ENCODE results near the gene NR5A1.

The NR5A1 gene

DNA sequence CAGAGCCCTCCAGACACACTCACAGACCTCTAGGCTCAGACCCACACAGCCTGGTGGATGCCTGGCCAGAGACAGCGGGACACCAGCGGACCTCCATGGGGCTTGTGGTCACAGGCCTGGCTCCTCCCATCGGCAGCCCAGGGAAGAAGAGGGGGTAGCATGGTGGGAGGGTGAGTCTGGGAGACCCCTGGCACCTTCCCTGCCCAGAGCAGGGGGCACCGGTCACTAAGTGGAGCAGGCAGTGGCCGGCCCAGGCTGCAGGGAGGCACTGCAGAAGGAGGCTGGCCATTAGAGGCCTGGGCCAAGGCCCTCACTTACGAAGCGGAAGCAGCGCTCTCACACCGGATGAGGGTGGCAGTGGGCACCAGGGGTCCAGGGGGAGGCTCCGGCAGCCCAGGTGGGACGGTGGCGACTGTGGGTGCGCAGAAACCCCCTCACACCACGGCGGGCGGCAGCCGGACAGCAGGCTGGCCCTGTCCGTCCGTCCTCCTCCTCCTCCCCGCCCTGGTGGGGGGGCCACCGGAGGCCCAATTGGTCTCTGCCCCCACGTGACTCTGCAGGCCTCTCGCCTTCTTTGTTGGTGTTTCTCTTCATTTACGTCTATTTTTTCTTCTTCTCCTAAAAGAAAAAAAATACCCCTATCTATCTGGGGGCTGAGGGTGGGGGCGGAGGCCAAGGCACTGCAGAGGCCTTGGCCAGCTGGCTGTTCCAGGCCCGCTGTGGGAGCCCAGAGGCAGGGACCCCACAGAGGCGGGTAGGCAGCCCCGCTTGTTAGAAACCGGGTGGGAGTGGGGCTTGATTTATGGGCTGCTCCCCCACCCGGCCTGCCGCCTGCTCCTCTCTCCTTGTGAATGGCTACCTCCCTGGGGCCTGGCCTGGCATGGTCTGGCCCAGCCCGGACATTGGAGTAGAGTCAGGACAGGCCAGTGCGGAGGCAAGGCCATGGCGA lies at the start of gene NR5A1:
TSS of gene NR5A1 (minus strand) at position 469 of the 949 bp plus-strand sequence. CDS start 4,004 bp downstream, outside the sequence.
- peak; percentile 35 for DNase-seq (ENCODE audit: low spot score)

GRCh38 chr9:124555043-124555442 lies 47.8 kb upstream of the NR5A1 start:
- DNase-seq (ENCODE audit: low spot score), result no peak
- TF ChIP-seq CTCF (IDR thresholded peaks at IDR 0.05; ENCODE audit: extremely low read depth, missing control alignments), result no peak

More for the DNA sequence above, at the start of gene NR5A1:
- TF ChIP-seq CTCF (IDR thresholded peaks at IDR 0.05; ENCODE audit: extremely low read depth, missing control alignments), result no peak

DNA sequence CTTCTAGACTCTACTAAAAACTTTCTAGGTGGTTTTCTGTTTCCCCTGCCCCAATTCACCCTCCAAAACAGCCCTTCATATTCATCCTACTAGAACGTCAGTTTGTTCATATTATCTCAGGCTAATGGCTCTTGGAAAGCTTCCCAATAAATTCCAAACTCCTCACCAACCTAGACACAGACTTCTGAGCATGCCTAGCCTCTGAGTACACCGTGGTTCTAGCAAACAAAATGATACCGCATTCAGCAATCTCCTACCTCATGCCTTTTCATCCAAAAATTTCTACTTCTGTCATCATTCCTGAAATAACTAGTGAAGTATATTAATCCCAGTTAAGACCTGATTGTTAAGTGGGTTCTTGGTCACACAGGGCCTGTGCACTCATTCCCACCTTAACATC lies 46.5 kb upstream of the NR5A1 start:
- no peak for TF ChIP-seq CTCF (IDR thresholded peaks at IDR 0.05; ENCODE audit: extremely low read depth, missing control alignments)
- no peak for DNase-seq (ENCODE audit: low spot score)

DNA sequence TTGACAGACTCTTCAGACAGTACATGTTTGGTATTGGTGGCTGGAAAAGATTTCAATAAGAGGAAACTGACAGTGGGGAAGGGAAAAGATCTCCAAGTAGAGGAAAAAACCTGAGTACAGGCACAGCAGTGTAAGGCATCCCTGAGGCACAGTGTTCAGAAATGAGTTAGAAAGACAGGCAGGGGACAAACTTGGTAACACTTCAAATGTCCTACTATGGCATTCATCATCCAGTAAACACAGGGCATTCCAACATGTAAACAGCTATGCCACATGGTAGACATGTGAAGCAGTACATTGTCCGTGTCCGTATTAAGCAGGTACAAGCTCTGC lies 45.0 kb upstream of the NR5A1 start:
- DNase-seq (ENCODE audit: low spot score), result no peak
- no peak for TF ChIP-seq CTCF (IDR thresholded peaks at IDR 0.05; ENCODE audit: extremely low read depth, missing control alignments)

DNA sequence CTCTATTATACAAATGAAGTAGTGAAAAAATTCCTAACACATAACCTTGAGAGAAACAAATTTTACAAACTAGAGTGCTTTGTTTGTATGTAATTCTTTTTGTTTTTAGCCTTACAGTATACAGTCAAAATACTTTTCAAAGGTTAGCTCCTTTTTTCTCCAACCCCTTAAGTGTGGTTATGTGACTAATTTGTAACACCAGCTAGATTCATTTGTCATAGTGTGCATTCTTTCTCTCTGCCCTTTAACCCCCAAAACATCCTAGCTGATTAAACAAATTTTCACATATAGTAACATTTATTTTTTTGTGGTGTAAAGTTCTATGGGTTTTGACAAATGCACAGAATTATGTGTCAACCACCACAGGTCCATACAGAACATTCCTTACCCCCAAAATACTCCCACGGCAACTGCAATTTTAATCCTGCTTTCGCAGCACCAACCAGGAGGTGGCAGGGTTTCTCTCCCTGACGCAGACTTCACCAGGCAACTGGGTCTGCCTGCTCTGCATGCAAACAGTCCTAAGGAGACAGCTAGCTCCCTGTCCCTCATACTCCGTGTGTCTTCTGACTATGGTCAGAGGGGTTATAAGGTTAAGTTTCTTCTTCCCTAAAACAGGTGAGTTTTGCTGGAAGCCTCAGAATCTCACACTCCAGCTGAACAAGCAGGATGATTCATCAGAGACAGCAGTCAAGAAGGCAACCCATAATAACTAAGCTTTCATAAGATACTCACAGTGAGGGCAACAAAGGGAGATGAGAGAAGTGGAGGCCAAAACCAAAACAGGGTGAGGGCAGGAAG lies 44.5 kb upstream of the NR5A1 start:
- peak; percentile 50 for TF ChIP-seq CTCF (IDR thresholded peaks at IDR 0.05; ENCODE audit: extremely low read depth, missing control alignments)
- peak; percentile 55 for DNase-seq (ENCODE audit: low spot score)

GRCh38 chr9:124550072-124550471 lies 42.9 kb upstream of the NR5A1 start:
- no peak for TF ChIP-seq CTCF (IDR thresholded peaks at IDR 0.05; ENCODE audit: extremely low read depth, missing control alignments)
- DNase-seq (ENCODE audit: low spot score), result no peak

DNA sequence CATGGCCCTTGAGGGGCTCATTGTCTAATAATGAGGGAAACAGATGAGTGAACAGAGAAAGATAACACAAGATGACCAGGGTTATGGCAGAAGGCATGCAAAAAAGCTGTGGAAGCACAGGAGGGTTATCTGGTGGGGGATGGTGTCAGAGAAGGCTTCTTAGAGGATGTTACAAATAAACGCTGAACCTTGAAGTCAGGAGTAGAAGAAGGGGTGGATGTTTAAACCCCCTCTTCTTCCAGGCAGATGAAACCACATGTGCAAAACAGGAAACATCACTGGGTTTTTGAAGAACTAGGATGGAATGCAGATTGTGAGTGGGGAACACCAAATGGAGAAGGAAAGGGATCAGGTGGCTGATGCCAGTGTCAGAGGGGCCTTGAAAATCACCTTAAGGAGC lies 41.8 kb upstream of the NR5A1 start:
- no peak for DNase-seq (ENCODE audit: low spot score)
- TF ChIP-seq CTCF (IDR thresholded peaks at IDR 0.05; ENCODE audit: extremely low read depth, missing control alignments), result no peak

Measured in GM20000 (cell line).